GM19438 (cell line): ENCODE data around the gene HS3ST3A1.

Experiments
- ATAC-seq: cut with Tn5 transposase; IDR thresholded peaks from one replicate; pipeline ENCODE4 v1.9.1; 2021; ENCODE audit warnings: low read depth; ENCODE audit not compliant: unreplicated experiment

The HS3ST3A1 gene

GRCh38 chr17:13541032-13541480 is 60.7 kb downstream of the HS3ST3A1 start:
- no peak for ATAC-seq

GRCh38 chr17:13540546-13540945 is 61.2 kb downstream of the HS3ST3A1 start:
- ATAC-seq: no peak

DNA sequence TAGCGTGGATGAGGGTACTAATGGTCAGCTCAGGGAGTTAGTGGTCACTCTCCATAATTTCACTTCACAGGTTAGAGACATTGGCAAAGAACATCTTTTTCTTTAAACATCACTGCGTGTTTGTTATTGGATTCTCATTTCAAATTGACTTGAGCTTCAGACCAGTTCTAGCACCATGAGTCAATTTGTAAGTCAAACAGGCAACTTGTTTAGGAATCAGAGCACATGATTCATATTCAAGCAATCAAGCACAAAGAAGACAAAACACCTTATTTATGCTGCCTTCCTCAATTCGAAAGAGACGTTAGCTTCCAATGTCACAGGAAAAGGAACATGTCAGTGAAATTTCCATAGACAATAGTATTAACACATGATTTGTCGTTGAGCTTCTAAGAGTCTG is 62.3 kb downstream of the HS3ST3A1 start:
- no peak for ATAC-seq

DNA sequence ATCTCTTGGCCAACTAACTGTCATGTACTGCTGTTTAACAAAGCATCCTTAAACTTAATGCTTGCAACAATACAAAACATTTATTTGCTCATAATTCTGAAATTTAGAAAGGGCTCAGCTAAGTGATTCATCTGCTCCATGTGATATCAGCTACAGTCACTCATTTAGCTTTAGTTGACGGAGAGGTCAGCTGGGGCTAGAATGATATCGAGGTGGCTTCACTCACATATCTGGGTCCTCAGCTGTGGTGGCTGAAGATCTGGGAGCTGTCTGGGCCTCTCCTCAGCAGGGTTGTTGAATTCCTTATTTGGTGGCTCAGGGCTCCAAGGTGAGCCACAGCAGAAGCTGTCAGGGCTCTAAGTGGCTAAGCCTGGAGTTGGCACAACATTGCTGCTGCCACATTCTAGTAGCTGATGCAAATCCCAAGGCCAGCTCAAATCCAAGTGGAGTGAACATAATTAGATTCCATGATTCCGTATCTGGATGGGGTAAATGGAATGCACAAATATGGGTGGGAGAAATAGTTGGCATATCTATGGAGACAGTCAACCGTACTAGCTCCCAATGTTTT is 62.8 kb downstream of the HS3ST3A1 start:
- ATAC-seq: no peak

DNA sequence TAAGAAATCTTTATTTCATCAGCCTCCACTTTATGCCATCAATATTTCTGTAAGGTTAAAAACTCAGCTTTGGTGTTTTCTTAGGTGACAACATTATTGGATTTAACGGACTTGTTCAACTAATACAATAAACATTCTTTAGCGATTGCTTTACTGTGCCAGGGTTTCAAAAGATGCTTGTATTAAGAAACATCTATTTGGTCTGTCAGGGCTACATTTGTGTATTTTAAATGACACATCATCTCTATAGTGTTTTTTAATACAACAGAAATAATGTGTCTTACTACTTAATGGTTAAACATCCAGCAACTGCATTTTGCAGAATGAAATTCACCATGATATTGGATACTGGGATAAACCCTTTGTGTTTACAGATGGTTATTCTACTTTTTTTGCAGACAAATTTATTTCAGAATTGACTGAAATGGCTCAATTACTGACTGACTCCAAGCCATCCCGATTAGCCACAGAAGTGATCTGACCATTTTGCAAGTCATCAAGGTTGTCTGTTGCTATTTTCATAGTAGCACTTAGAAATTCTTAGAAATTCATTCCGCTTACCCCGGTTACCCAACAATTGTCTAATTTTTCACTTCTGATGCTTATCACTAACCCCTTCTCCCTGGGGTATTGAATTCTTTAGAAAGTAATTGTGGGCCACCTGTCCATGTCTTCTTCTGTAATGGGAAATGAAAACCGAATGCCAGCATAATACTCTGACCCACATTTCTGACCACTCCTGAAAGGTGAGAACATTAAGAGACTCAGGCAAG is 63.7 kb downstream of the HS3ST3A1 start:
- no peak for ATAC-seq

- ATAC-seq: no peak
Measured at GRCh38 chr17:13537167-13537731, 64.5 kb downstream of the HS3ST3A1 start.

DNA sequence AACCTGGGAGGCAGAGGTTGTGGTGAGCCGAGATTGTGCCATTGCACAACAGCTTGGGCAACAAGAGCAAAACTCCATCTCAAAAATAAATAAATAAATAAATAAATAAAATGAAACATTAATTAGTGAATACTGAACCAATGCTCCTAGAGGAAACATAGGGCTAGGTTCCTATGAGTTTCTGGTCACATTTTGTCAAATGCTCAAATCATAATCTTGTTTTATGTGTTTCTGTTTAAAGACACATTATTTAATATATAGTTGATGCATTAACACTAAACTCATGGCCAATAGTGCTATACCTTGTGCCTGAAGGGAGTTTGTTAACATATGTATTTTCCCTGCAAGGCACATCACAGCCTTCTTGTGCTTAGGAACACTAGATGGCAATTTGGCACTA is 66.8 kb downstream of the HS3ST3A1 start:
- no peak for ATAC-seq

- no peak for ATAC-seq
Measured at GRCh38 chr17:13531721-13532120, 70.0 kb downstream of the HS3ST3A1 start.

DNA sequence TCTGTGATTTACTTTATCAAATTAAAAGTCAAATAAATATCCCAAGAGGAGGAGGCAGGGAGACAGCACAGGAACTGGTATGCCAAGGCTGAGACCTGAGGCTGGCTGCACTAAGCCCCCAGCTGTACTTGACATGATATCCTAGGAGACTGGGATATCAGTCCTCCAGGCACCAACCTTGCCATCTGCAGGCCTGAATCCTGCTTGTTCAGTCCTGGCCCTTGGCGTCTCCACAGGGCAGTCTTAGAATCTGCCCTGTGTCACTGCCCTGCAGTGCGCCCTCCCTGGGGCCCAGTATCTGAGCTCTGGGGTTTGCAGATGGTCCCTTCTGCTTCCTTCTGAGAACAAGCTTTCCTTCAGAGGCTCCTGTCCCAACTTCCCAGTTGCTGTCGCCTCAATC is 75.9 kb downstream of the HS3ST3A1 start:
- ATAC-seq: no peak

DNA sequence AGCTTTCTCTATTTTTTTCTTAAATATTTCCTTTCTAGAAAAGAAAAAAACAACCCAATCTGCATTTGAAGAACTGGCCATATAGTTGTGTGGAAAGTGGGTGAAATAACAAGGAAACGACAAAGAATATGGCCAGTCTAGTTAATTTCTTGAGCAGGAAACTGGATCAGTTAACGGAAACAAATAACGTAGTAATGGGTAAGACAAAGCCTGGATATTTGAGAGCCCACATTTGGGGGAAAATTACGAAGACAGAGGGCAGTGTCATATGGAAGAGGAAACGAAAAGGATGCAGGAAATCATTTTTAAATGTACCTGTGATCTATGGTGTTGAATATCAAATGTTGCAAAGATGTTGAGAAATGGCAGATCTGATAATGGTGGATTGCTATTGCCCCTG is 78.6 kb downstream of the HS3ST3A1 start:
- no peak for ATAC-seq

DNA sequence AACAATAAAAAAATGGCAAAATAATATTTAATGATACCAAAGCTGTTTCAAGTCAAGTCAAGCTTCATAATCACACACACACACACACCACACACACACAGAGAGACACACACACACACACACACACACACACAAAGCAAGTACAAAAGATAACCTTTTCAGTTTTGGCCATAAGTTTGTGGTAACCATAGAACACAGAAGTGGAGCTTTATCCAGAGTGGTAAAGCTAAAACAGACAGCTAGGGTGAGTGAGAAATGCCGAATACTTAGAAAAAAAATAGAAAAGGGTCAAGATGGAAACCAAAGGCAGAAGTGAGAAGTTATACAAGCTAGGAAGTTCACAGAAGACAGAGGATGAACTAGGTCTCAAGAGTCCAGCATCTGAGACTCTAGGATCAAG is 79.0 kb downstream of the HS3ST3A1 start:
- ATAC-seq: no peak

DNA sequence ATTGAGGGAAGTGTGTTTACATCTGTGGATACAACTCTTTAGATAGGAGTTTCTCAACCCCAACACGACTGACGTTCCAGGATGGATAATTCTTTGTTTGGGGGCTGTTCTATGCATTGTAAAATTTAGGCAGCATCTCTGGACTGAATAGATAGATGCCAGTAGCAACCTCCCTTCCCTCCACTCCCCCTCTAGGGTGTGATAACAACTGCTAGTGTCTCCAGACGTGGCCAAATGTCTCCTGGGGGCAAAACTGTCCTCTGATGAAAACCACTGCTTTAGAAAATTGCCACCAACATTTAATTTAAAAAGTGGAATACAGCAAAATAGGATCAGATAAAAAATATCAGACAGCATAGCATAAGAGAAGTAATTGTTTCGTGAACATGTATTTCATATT is 79.9 kb downstream of the HS3ST3A1 start:
- no peak for ATAC-seq

DNA sequence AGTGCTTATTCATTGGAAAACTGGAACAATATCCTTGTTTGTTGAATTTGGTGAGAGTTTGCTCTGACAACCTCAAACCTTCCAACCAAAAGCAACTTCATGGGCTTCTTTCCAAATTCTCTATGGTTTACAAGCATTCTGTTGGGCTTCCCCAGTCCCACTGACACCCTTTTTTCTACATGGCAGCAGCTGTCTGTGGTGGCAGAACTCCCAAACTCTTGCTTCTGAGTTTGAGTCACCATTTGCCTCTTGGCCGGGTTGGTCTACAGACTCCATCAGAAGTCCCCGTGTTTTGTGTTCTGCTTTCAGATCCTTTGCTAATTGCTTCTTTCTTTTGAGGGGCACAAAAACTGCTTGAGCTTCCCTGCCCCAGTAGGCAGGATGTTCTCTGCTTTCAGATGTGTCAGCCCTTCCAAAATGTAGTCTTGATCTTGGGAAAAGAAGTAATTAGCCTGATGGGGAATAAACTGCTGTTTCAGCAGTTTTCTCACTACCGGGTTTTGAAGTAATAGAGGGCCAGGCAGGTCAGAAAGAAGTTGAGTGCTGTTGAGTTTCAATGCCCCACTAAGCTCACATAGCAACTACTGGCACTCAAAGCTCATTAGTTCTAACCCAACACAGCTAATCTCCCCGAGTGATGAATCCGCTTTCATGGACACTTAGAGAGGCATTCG is 80.7 kb downstream of the HS3ST3A1 start:
- no peak for ATAC-seq

DNA sequence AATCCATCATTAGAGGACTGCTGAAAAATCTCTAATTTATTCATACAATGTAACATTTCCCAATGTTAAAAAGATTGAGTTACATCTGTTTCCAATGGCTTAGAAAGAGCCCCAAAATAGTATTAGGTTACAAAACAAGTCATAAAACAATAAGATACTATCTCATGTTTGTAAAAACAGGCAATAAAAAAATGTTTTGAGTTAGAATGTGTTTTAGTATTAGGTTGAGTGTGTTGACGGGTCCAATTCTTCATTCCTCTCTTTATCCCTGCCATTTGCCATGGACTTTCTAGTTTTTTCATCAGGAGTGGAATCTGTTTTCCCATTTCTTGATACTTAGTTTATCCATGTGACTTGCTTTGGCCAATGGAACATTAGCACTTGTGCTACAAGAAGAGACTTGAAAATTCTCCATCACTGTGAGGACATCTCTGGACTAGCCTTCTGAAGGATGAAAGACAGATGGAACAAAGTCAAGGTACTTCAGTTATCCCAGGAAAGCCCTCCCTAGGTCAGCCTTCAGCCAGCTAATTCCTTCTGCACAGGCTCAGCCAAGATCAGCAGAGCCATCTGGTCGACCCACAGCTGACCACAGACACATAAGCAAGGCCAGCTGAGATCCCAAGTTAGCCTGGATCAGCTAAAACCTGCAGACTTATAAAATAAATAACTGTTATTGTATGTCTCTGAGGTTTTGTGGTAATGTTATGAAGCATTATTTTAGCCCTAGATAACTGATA is 83.3 kb downstream of the HS3ST3A1 start:
- ATAC-seq: no peak

GRCh38 chr17:13513039-13513405 is 88.7 kb downstream of the HS3ST3A1 start:
- ATAC-seq: no peak

GRCh38 chr17:13510062-13510461 is 91.7 kb downstream of the HS3ST3A1 start:
- no peak for ATAC-seq

GRCh38 chr17:13509527-13509926 is 92.2 kb downstream of the HS3ST3A1 start:
- ATAC-seq: no peak

DNA sequence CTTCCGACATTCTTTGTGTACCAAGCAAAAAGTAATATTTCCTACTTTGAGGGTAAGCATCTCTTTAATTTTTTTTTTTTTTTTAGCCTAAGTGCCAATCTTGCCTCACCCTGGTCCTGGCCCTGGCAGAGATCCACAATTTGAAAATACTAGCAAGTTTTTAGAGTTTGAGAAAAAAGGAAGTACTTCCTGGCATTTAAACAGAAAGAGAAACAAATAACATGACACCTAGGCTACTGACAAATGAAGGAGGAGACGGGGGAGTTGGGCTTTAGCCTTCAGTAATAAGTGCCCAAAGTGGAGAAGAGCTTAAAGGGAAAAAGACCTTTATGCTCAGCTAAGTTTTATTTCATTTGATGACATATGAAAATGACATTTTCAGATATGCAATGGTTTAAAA is 92.8 kb downstream of the HS3ST3A1 start:
- ATAC-seq: no peak

- ATAC-seq: no peak
Measured at GRCh38 chr17:13503526-13503925, 98.2 kb downstream of the HS3ST3A1 start.

- no peak for ATAC-seq
Measured at GRCh38 chr17:13502263-13502662, 99.5 kb downstream of the HS3ST3A1 start.

GRCh38 chr17:13500947-13501346 is 100.8 kb downstream of the HS3ST3A1 start:
- no peak for ATAC-seq
